ENCODE results near the gene SLC22A5.

DNA sequence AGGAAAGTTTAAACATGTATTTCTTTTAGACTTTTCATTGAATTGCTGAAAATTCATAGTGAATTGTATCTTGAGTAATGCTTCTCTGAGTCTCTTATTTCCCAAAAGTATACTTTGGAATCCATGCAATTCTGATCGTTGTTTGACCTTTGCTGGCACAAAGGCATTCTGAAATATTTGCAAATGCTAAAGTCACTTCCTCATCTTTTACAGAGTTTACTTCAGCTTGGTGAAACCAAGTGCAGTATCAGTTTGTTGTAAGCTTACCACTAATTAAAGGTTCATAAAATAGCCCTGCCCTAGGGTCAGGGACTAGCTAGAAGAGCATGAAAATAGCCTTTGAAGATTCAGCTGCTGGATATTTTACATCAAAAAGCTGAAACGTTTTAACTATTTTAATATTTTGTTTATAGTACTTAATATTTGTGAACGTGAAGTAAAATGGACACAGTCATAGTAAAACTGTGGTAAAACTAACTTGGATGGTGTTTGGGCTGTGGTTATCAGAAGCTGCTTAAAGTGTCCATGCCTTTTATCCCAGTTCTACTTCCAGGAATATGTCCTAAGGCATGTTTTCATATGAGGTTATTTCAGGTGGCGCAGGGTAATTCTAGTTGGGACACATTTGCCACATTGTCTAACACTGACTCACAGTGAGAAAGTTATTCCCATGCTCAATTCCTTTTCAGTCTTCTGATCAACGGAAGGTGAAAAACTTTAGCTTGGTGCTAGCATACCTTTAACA is 45.3 kb downstream of the SLC22A5 start:
- TF ChIP-seq, protein P1, sequence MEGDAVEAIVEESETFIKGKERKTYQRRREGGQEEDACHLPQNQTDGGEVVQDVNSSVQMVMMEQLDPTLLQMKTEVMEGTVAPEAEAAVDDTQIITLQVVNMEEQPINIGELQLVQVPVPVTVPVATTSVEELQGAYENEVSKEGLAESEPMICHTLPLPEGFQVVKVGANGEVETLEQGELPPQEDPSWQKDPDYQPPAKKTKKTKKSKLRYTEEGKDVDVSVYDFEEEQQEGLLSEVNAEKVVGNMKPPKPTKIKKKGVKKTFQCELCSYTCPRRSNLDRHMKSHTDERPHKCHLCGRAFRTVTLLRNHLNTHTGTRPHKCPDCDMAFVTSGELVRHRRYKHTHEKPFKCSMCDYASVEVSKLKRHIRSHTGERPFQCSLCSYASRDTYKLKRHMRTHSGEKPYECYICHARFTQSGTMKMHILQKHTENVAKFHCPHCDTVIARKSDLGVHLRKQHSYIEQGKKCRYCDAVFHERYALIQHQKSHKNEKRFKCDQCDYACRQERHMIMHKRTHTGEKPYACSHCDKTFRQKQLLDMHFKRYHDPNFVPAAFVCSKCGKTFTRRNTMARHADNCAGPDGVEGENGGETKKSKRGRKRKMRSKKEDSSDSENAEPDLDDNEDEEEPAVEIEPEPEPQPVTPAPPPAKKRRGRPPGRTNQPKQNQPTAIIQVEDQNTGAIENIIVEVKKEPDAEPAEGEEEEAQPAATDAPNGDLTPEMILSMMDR (IDR thresholded peaks at IDR 0.05; ENCODE audit: low read depth, low read length, poor library complexity, severe bottlenecking): no peak
- TF ChIP-seq EZH2phosphoT487 (IDR thresholded peaks at IDR 0.05; ENCODE audit: borderline replicate concordance, low read length): no peak
